K562 (cell line): ENCODE measurements around the gene ASCL2. TPM values are rescaled to one million over a fixed set of nuclear protein-coding genes. Genes with fewer than 3 reads are reported as not detected.
"Not testable (repeated sequence)": the region's sequence is repeated elsewhere in the genome, so short reads cannot be mapped to it uniquely, and the experiment has no call there.

ENCODE experiments used
- ATAC-seq: fragments of 200-7000 bp; cut with Tn5 transposase; 3 replicates; pipeline ENCODE4 v1.9.1; 2020; ENCODE audit warnings: moderate library complexity
- BruUV-seq: library from RNA; stranded (reverse); fragments of 400-500 nt; replicated peaks from 2 replicates; lab custom pipeline; 2021; lab: Mats Ljungman, UMichigan
- CTCF ChIA-PET: fragments of 300-600 bp; formaldehyde crosslinking; extraction: SDS; loops from one replicate; lab custom pipeline; 2021; ENCODE audit warnings: low intra/inter-chr PET ratio; lab: Yijun Ruan, JAX
- POLR2A ChIA-PET: fragments of 300-600, 350-650 bp; sonication (Branson Sonifier 250); formaldehyde crosslinking; extraction: SDS; loops from one replicate; lab custom pipeline; 2021; ENCODE audit warnings: antibody characterized with exemption, inconsistent platforms; lab: Yijun Ruan, JAX
- DNase-seq, 4 experiments: peaks; one replicate each; pipeline versions ENCODE4 v3.0.0 to v3.0.0-alpha.2; 2011 to 2018; ENCODE audit warnings: low spot score in 3 of 4, mixed read lengths in 3 of 4; ENCODE audit errors: extremely low read depth in 1 of 4
- FAIRE-seq: peaks from 2 replicates; lab custom pipeline; 2011; peaks lifted over from hg19 to GRCh38; lab: Jason Lieb, UNC
- H2AFZ ChIP-seq: 2 replicates; pipeline ENCODE4 v1.6.0; 2011; ENCODE audit warnings: low read depth, low read length, control low read depth, inconsistent platforms
- H3K27ac ChIP-seq: fragments of 200-600 bp; 3 replicates; pipeline ENCODE4 v1.8.0; 2011; ENCODE audit warnings: low read depth, mild to moderate bottlenecking, control low read depth, inconsistent platforms, low read length, moderate library complexity, mixed read lengths; ENCODE audit errors: extremely low read depth
- H3K27me3 ChIP-seq, 2 experiments: fragments of 300-600 bp in 1 of 2; 2 replicates in 1 of 2; 3 replicates in 1 of 2; pipeline versions ENCODE4 v1.6.0 to v1.8.0; 2011; ENCODE audit warnings: inconsistent platforms in 2 of 2, low read length in 2 of 2, mild to moderate bottlenecking in 1 of 2, mixed read lengths in 1 of 2, moderate library complexity in 1 of 2; ENCODE audit not compliant: control insufficient read depth in 2 of 2, insufficient read depth in 2 of 2
- H3K36me3 ChIP-seq: fragments of 300-600 bp; 3 replicates; pipeline ENCODE4 v1.8.0; 2011; ENCODE audit warnings: mild to moderate bottlenecking, low read length, inconsistent platforms; ENCODE audit not compliant: control insufficient read depth, insufficient read depth
- H3K4me1 ChIP-seq, 2 experiments: fragments of 200-600 bp in 1 of 2; replicated peaks in 1 of 2; 2 replicates in 1 of 2; 3 replicates in 1 of 2; pipeline versions ENCODE4 v1.5.1 to v1.8.0; 2011; ENCODE audit warnings: inconsistent platforms in 2 of 2, low read length in 2 of 2, mild to moderate bottlenecking in 1 of 2, mixed read lengths in 1 of 2, moderate library complexity in 1 of 2; ENCODE audit not compliant: control insufficient read depth in 2 of 2, insufficient read depth in 2 of 2
- H3K4me2 ChIP-seq: 2 replicates; pipeline ENCODE4 v1.6.1; 2011; ENCODE audit warnings: low read length, control low read depth, inconsistent platforms, mixed read lengths; ENCODE audit not compliant: insufficient read depth
- H3K4me3 ChIP-seq: fragments of 200-600 bp; sonication (generic), shearing (Covaris generic); 2 replicates; pipeline ENCODE4 v1.5.1; 2016; ENCODE audit warnings: control low read depth, inconsistent platforms
- H3K79me2 ChIP-seq: fragments of 200-600 bp; 3 replicates; pipeline ENCODE4 v1.8.0; 2011; ENCODE audit warnings: low read length, inconsistent platforms; ENCODE audit not compliant: control insufficient read depth, insufficient read depth
- H3K9ac ChIP-seq, 2 experiments: 2 replicates each; pipeline versions ENCODE4 v1.6.0 to v1.6.1; 2011; ENCODE audit warnings: low read depth in 2 of 2, low read length in 2 of 2, control low read depth in 1 of 2, inconsistent platforms in 1 of 2, mild to moderate bottlenecking in 1 of 2, mixed read lengths in 1 of 2; ENCODE audit not compliant: insufficient read depth in 1 of 2
- H3K9me1 ChIP-seq: one replicate; pipeline ENCODE4 v1.6.0; 2011; ENCODE audit warnings: inconsistent platforms, mild to moderate bottlenecking, low read length, moderate library complexity; ENCODE audit not compliant: control insufficient read depth, insufficient read depth
- H3K9me3 ChIP-seq: replicated peaks from 2 replicates; pipeline ENCODE4 v1.5.1; 2011; ENCODE audit warnings: low read depth, low read length, inconsistent platforms; ENCODE audit not compliant: control insufficient read depth, insufficient read depth
- H4K20me1 ChIP-seq: replicated peaks from 2 replicates; pipeline ENCODE4 v1.6.1; 2011; ENCODE audit warnings: low read length, inconsistent platforms, mixed read lengths; ENCODE audit not compliant: control insufficient read depth, insufficient read depth
- MCM5 ChIP-seq: fragments of 450-650 bp; IDR thresholded peaks from 2 replicates; pipeline ENCODE4 v1.6.1; 2016; ENCODE audit warnings: low read depth
- WGBS: fragments of 100-300 bp; shearing (Covaris generic); methylation state at CpG from one replicate; pipeline ENCODE4 v1.1.6; 2016; ENCODE audit warnings: low coverage, mixed read lengths; ENCODE audit not compliant: insufficient coverage; ENCODE audit errors: missing lambda C conversion rate; 5-methylcytosine and 5-hydroxymethylcytosine counted together
- in situ Hi-C: fragments of 300-500 bp; cut with MboI; formaldehyde crosslinking; loops from 4 replicates; pipeline ENCODE4 v1.15.0; 2018; ENCODE audit warnings: inconsistent platforms, mixed read lengths
- intact Hi-C: fragments of 100-400 bp; cut with micrococcal nuclease; formaldehyde crosslinking; loops from 2 replicates; pipeline ENCODE4 v1.14.2; 2022
- polyA plus RNA-seq, 8 experiments: library from polyadenylated mRNA; depleted of rRNA in 4 of 8; stranded (reverse) in 5 of 8; unstranded in 3 of 8; fragments of >200 nt; fragmentation: Nextera tagmentation in 2 of 8; fragmentation: Illumina TruSeq in 1 of 8; extraction: Ambion mirVana in 2 of 8; extraction: Trizol in 1 of 8; gene quantifications; 2 replicates each; pipeline versions ENCODE4 v1.2.1 to v1.2.3, GENCODE V29; 2011 to 2014; ENCODE audit warnings: inconsistent platforms in 1 of 8, missing spikeins in 1 of 8
- total RNA-seq, 7 experiments: library from RNA; depleted of rRNA in 6 of 7; stranded (reverse); fragments of >200 nt in 6 of 7; fragmentation: Illumina TruSeq in 2 of 7; extraction: Trizol in 2 of 7; gene quantifications; 2 replicates each; pipeline versions ENCODE4 v1.2.1 to v1.2.3, GENCODE V29; 2011 to 2021; ENCODE audit warnings: low replicate concordance in 1 of 7

Gene ASCL2
- total and polyA plus RNA-seq, 9 of the 15 experiments (the other 6 are each of a cell fraction or from before 2014, with no cell fraction given): 0.11 to 1.4 (median 0.36) TPM; not detected in 2

GRCh38 chr11:2237457-2238238 lies 32.7 kb downstream of the ASCL2 start:
- no peak overlapping the region for H2AFZ ChIP-seq
- no peak overlapping the region for H3K27ac ChIP-seq
- no peaks in the 10 kb centered on the region for H3K4me1 ChIP-seq
- ATAC-seq (no peak), DNase-seq (peak in 1 of 4 experiments; percentile 3), FAIRE-seq (no peak)
- no peaks in the 10 kb centered on the region for H4K20me1 ChIP-seq
- 3% methylated on average over 22 of the region's 22 CpGs for WGBS
- ChIA-PET POLR2A (no interaction called here), CTCF (no interaction called here)
- TF ChIP-seq MCM5: no peak
- no TSS peak for BruUV-seq
- no peaks in the 10 kb centered on the region for H3K9me1 ChIP-seq
- peaks cover 19 to 39% of the 10 kb centered on the region in 2 experiments for H3K27me3 ChIP-seq
- in situ Hi-C loops (no loop called here), intact Hi-C loops (no loop called here)
- no peaks in the 10 kb centered on the region for H3K9me3 ChIP-seq
- no peak overlapping the region for H3K9ac ChIP-seq
- H3K4me3 ChIP-seq: no peak overlapping the region
- no peaks in the 10 kb centered on the region for H3K36me3 ChIP-seq
- no peak overlapping the region for H3K4me2 ChIP-seq
- H3K79me2 ChIP-seq: no peaks in the 10 kb centered on the region

GRCh38 chr11:2236381-2237134 lies 33.8 kb downstream of the ASCL2 start:
- H3K4me2 ChIP-seq, H3K4me1 ChIP-seq, H4K20me1 ChIP-seq, DNase-seq, H3K9me3 ChIP-seq, H3K27ac ChIP-seq, H3K9ac ChIP-seq, BruUV-seq, H3K36me3 ChIP-seq, H2AFZ ChIP-seq, in situ Hi-C loops, H3K4me3 ChIP-seq, H3K79me2 ChIP-seq, POLR2A ChIA-PET, FAIRE-seq, intact Hi-C loops, CTCF ChIA-PET, ATAC-seq, H3K9me1 ChIP-seq: not testable (repeated sequence)
- H3K27me3 ChIP-seq: peaks cover 19 to 39% of the 10 kb centered on the region in 2 experiments
- 4% methylated on average over 22 of the region's 23 CpGs for WGBS
